Stimulated activated CD4-positive, alpha-beta T cell treated with anti-CD3 and anti-CD28 coated beads, TNF-alpha, amount 100 ng/mL, for 24 hours (primary cell): ENCODE results near the gene MOB1B.
"Not testable (repeated sequence)": the region's sequence is repeated elsewhere in the genome, so short reads cannot be mapped to it uniquely, and the experiment has no call there.

ENCODE experiments used
- DNase-seq, 3 experiments: peaks; one replicate each; pipeline ENCODE4 v3.0.0-alpha.2; 2020; ENCODE audit warnings: low read depth in 3 of 3

Gene MOB1B

DNA sequence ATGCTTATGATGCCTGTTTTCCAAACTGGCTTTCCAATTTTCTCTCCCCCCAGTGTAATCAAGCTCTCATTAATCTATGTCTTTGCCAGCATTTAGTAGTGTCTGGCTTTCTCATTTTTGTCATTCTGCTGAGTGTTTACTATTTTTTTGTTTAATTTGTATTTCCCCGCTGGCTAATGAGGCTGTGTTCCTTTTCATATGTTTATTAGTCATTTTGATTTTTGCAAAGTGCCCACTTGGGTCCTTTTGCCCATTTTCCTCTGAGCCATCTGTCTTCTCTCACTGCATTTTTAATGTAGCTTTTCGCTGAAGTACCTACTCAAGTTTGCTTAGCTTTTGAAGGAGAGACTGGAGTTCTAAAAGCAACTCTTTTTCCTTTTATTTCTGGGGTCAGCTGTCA, 106.0 kb downstream of the MOB1B start:
- no peak for DNase-seq

DNA sequence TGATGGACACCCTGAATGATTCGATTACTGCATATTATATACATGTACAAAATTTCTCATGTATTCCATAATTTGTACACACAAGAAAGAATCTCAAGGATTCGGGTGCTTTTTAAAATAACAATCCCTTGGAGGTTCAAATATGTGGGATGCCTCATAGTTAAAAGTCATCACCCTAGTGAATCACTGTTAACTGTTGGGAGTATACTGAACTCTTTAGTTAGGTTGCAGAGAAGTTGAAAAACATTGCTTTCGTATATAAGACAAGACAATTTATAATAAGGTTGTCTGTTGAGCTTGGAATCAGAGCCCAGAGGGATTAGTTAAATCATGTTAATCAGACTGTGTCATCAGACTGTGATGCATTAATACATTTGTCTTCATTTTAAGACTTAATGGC, 106.9 kb downstream of the MOB1B start:
- no peak for DNase-seq

DNA sequence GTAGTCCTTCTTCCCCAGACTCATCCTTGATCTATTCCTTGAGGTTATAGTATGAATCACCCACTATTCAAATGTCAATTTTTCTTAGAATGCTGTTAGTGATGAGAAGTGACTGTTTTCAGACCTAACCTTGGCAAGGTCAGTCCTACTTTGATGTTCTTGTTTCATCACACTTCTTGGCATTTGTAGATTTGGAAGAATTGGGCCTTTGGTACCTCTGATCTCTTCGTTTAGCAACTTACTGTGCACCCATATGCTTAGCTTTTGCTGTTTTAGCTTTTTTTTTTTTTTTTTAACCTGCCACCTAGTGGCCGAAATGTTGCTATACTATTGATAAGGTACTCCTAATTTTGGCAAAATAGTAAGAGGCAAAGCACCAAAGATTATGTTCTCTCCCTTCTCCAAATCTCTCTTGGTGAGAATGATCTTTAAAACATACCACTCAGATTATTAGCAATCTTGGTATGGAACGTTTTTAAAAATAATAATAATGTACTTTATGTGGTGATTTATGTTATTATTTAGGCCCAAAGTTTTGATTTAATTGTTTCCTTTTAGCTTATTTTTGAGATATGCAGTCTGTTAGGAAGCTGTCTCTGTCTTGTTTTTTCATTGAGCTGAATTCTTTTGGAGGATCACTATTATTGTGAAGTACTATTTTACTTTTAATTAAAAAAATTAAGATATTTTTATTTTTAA, 107.9 kb downstream of the MOB1B start:
- DNase-seq = no peak

DNA sequence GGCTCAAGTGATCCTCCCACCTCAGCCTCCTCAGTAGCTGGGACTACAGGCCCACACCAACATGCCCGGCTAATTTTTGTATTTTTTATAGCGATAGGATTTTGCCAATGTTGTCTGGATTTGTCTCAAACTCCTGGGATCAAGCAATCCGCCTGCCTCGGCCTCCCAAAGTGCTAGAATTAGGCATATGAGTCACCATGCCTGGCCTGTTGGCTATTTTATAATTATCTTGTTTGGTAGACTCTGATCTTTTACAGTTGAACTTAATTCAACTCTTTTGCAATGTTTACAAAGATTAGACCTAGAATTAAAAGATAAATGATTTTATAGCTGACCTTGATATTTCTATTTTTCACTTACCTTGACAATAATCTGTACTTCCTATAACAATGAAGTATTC, 109.3 kb downstream of the MOB1B start:
- no peak for DNase-seq

DNA sequence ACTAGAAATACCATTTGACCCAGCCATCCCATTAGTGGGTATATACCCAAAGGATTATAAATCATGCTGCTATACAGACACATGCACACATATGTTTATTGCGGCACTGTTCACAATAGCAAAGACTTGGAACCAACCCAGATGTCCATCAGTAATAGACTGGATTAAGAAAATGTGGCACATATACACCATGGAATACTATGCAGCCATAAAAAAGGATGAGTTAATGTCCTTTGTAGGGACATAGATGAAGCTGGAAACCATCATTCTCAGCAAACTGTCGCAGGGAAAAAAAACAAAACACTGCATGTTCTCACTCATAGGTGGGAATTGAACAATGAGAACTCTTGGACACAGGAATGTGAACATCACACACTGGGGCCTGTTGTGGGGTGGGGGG, 115.2 kb downstream of the MOB1B start:
- not testable (repeated sequence) for DNase-seq

DNA sequence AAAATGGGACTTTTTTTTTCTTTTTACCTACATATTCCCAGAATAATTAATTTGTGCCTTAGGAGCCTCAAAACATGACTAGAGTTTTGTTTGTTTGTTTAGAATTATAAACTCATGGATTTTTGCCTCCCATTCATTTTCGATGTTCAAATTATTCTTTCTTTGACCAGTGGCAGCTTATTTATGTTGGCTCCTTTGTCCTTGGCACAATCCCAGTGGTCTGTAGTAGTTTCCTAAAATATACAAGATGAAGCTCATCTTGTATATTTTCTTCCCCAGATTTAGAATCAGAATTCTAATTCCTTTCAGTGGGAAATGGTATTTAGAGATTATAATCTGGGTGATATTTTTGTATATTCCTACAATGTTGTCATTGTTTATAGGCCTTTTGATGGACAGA, 118.4 kb downstream of the MOB1B start:
- no peak for DNase-seq

DNA sequence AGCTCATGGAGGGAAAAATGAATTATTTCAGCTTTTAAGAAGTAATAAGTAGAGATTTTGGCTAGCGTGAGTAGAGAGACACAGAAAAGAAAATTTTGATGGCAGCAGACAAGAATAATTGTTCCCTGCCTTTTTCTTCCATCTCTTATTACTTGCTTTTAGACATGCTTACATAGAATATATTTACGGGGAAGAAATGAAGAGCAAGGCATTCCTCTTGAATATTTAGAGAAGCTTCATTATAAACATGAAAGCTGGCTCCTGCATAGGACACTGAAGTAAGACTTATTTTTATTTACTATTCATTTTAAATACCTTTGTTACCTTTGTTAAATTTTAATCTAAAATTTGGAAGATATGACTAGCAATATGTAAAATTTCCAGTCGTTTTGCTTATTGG, 123.5 kb downstream of the MOB1B start:
- no peak for DNase-seq

DNA sequence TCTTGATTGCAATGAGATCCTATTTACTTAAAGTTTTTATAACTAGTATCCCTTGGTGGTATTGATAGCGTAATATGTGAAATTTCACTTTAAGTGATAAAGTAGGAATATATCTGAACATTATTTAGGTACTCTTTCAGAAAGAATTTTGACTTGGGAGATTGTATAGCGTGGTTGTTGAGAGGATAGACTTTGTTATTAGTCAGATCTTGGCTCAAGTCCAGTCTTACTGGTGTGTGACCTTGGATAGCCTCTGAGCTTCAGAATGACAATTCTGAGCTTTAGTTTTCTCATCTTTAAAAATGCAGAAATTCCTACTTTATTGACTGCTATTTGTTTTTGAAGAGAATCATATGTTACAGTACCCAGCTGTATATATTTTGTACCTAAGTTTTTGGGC, 123.9 kb downstream of the MOB1B start:
- DNase-seq = no peak

DNA sequence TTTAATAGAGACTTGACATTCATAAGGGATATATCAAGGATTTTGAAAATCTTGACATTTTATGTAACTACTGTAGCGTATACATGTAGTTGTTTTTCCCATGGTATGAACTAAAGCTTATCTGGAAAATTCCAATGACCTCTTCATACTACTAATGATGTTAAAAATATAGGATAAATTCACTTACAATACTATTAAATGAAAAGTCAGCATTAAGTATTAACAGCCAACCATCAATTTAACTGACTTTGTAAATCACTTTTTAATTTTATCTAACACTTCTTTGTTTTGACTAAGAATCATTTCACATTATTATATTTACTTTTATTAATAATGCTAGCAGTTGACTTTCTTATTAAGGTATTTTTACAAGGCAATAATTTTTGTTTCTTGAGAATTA, 125.4 kb downstream of the MOB1B start:
- DNase-seq = no peak

DNA sequence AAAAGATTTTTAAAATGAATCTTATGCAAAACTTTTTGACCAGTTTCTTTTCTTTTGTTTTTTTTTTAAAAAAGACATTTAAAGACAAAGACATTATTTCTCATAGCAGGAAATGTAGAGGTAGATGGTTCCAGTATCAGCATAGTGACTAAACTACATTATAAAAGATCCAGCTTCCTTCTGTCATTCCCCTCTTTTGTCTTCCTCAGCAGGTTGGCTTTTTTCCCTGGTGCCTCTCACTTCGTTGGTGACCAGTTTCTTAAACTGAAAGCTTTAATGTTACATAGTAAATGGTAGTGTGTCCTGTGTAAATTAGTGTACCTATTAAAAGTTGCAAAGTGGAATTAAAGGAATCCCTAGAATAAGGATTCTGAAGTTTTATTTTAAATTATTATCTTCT, 127.3 kb downstream of the MOB1B start:
- no peak for DNase-seq

DNA sequence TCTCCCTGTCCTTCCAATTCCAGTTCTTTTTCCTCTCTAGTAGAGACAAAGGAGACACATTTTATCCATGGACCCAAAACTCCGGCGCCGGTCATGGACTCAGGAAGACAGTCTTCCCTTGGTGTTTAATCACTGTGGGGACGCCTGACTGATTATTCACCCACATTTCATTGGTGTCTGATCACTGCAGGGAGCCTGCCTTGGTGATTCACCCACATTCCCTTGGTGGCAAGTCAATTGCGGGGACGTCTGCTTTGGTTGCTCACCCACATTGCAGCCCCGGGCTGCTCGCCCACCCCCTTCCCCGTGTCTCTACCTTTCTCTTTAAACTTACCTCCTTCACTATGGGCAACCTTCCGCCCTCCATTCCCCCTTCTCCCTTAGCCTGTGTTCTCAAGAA, 129.9 kb downstream of the MOB1B start:
- not testable (repeated sequence) for DNase-seq
